PC-3 (cell line): ENCODE measurements around the gene OXCT1. TPM values are rescaled to one million over a fixed set of nuclear protein-coding genes. Genes with fewer than 3 reads are reported as not detected.

ENCODE experiments used
- ATAC-seq: fragments of 200-7000 bp; cut with Tn5 transposase; 2 replicates; pipeline ENCODE4 v1.9.1; 2020; ENCODE audit warnings: mild to moderate bottlenecking, moderate library complexity
- Bru-seq: library from RNA; stranded (reverse); fragments of 400-500 nt; gene quantifications from one replicate; lab custom pipeline; 2021; lab: Mats Ljungman, UMichigan
- BruChase-seq, 2 experiments: library from RNA; stranded (reverse); fragments of 400-500 nt; gene quantifications; one replicate each; lab custom pipeline; 2021; lab: Mats Ljungman, UMichigan
- BruUV-seq: library from RNA; stranded (reverse); fragments of 400-500 nt; replicated peaks from 2 replicates; lab custom pipeline; 2021; lab: Mats Ljungman, UMichigan
- CTCF ChIA-PET: fragments of 300-600 bp; sonication (Branson Sonifier 250); formaldehyde crosslinking; loops from one replicate; lab custom pipeline; 2022; ENCODE audit warnings: antibody characterized with exemption; lab: Charles Lee
- POLR2A ChIA-PET: fragments of 300-600 bp; sonication (Branson Sonifier 250); formaldehyde crosslinking; loops from one replicate; lab custom pipeline; 2022; ENCODE audit warnings: antibody characterized with exemption; ENCODE audit not compliant: unreplicated experiment; lab: Charles Lee
- DNase-seq: peaks from one replicate; pipeline ENCODE4 v3.0.0-alpha.2; 2015
- H2AFZ ChIP-seq: fragments of 300-600 bp; sonication (generic); 2 replicates; pipeline ENCODE4 v1.6.0; 2016; ENCODE audit warnings: antibody characterized with exemption, low read length
- H3F3A ChIP-seq: fragments of 300-600 bp; sonication (generic); one replicate; pipeline ENCODE4 v1.6.0; 2017; ENCODE audit warnings: antibody characterized with exemption, low read length, control low read depth, mild to moderate bottlenecking; ENCODE audit not compliant: unreplicated experiment
- H3K27ac ChIP-seq: fragments of 300-600 bp; sonication (generic); 2 replicates; pipeline ENCODE4 v1.5.1; 2016; ENCODE audit warnings: mild to moderate bottlenecking, low read length
- H3K27me3 ChIP-seq: fragments of 300-600 bp; sonication (generic); 2 replicates; pipeline ENCODE4 v1.6.1; 2016; ENCODE audit warnings: low read length, mixed read lengths
- H3K36me3 ChIP-seq: fragments of 300-600 bp; sonication (generic); 2 replicates; pipeline ENCODE4 v1.6.1; 2016; ENCODE audit warnings: low read depth, mixed run types, low read length, mixed read lengths
- H3K4me1 ChIP-seq: fragments of 300-600 bp; sonication (generic); 2 replicates; pipeline ENCODE4 v1.5.1; 2016; ENCODE audit warnings: low read length; ENCODE audit not compliant: insufficient read depth
- H3K4me2 ChIP-seq: fragments of 300-600 bp; sonication (generic); 2 replicates; pipeline ENCODE4 v1.6.0; 2016; ENCODE audit warnings: low read length
- H3K4me3 ChIP-seq: fragments of 300-600 bp; sonication (generic); 2 replicates; pipeline ENCODE4 v1.5.1; 2016; ENCODE audit warnings: mild to moderate bottlenecking, low read length, mixed read lengths
- H3K79me2 ChIP-seq: fragments of 300-600 bp; sonication (generic); 2 replicates; pipeline ENCODE4 v1.6.1; 2017; ENCODE audit warnings: low read length, mixed read lengths
- H3K9ac ChIP-seq: fragments of 300-600 bp; sonication (generic); 2 replicates; pipeline ENCODE4 v1.6.0; 2016; ENCODE audit warnings: mild to moderate bottlenecking, low read length
- H3K9me2 ChIP-seq: fragments of 300-600 bp; sonication (generic); replicated peaks from 2 replicates; pipeline ENCODE4 v1.6.1; 2016; ENCODE audit warnings: mixed run types, low read length, mixed read lengths
- H3K9me3 ChIP-seq: fragments of 300-600 bp; sonication (generic); 2 replicates; pipeline ENCODE4 v1.6.1; 2016; ENCODE audit warnings: low read length, mixed read lengths
- H4K20me1 ChIP-seq: fragments of 300-600 bp; sonication (generic); 2 replicates; pipeline ENCODE4 v1.6.1; 2016; ENCODE audit warnings: low read length, mixed read lengths
- EZH2 ChIP-seq: fragments of 300-600 bp; sonication (generic); IDR thresholded peaks from one replicate; pipeline ENCODE4 v1.6.1; 2017; ENCODE audit warnings: antibody characterized with exemption, mild to moderate bottlenecking, low read length; ENCODE audit not compliant: unreplicated experiment
- EZH2phosphoT487 ChIP-seq: fragments of 300-600 bp; sonication (generic); IDR thresholded peaks from 2 replicates; pipeline ENCODE4 v1.6.1; 2018; ENCODE audit warnings: mild to moderate bottlenecking, antibody characterized with exemption, low read length, borderline replicate concordance
- intact Hi-C: fragments of 100-400 bp; cut with micrococcal nuclease; formaldehyde crosslinking; loops from 2 replicates; pipeline ENCODE4 v1.9.0; 2023
- long read RNA-seq: library from polyadenylated mRNA; unstranded; transcript quantifications from one replicate; pipeline ENCODE4 v2.0.0, GENCODE V29; 2021; ENCODE audit not compliant: unreplicated experiment
- total RNA-seq: library from RNA; depleted of rRNA; stranded (reverse); fragments of >200 nt; gene quantifications from 2 replicates; pipeline ENCODE4 v1.2.3, GENCODE V29; 2014; rRNA removed
- TF ChIP-seq, protein P1 (sequence below): fragments of 300-600 bp; sonication (generic); conservative IDR thresholded peaks from 2 replicates; pipeline ENCODE4 v1.5.1; 2017; ENCODE audit warnings: antibody characterized with exemption, low read depth, mild to moderate bottlenecking, low read length

The OXCT1 gene
- total RNA-seq: 25.5 and 30.8 TPM in 2 replicates
- Bru-seq, nascent RNA: percentile 64 among the genes with signal in this experiment
- percentile 45 among the genes with signal in this experiment for BruChase-seq, experiment 1, labeled RNA remaining after a 6-hour chase
- percentile 61 among the genes with signal in this experiment for BruChase-seq, experiment 2, labeled RNA remaining after a 2-hour chase
- long read RNA-seq, transcript OXCT1-201 (17 exons, 3,388 nt): major isoform, 44 of 68 reads
- long read RNA-seq, partial matches to known transcripts: 7 of 68 reads
- long read RNA-seq, other reads (novel, unspliced or antisense): 17 of 68 reads

DNA sequence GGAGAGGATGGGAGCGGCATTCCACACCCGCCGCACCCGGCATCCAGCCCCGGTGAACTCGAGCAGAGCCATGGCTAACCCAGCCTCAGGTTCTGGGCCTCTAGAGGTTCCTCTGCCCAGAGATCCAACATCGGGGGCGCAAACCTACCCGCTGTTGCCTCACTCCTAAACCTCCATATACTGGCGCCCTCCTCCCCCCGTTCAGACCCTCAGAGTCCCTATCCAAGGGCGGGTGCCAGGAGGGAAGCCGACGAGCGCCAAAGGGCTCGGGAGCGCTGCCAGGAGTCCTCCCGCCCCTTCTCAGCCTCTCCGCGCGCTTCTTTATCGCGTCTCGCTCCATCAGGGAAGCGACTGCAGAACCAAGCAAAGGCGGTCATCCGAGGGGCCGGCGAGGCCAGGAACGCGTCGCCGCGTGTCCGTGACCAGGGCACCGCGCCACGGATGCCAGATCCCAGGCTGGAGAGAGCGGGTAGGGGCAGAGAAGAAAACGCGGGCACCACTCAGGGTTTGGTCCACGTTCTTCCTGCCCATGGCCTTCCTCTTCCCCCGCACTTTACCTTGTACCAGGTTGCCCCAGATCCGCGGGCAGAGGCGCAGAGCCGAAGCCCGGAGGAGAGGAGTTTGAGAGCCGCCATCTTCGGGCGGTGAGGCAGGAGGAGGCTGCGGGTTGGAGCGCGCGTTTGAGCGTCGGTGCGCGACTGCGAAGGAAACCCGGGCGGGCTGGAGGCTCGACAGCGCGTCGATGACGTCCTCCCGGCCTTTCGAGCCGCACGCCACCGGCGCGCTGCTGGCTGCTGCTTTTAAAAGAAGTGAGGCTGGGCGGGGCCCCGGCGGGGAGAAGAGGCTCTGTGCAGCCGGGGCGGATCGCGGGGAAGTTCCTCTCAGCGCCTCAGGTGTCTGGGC is at the start of gene OXCT1:
Gene OXCT1 (minus strand): TSS at position 702 of the 903 bp plus-strand sequence. CDS start 67 bp downstream, at position 635.
- Histone ChIP-seq H3K4me2 (peak within 1 kb of the TSS; percentile 89), H3K27me3 (no peaks in the 10 kb centered on the region), H3K9me2 (no peaks in the 10 kb centered on the region), H3K79me2 (peaks cover 34% of the 10 kb centered on the region), H2AFZ (peak within 1 kb of the TSS; percentile 83), H3F3A (no peaks in the 10 kb centered on the region), H3K36me3 (no peaks in the 10 kb centered on the region), H3K9ac (peak within 1 kb of the TSS; percentile 55), H3K27ac (peak within 1 kb of the TSS; percentile 13), H3K4me3 (peak within 1 kb of the TSS; percentile 77), H4K20me1 (no peaks in the 10 kb centered on the region), H3K9me3 (no peaks in the 10 kb centered on the region), H3K4me1 (peaks cover 22% of the 10 kb centered on the region)
- ATAC-seq: peak; percentile 79
- ChIA-PET POLR2A (no interaction called here), CTCF (no interaction called here)
- DNase-seq: peak; percentile 93
- TF ChIP-seq EZH2phosphoT487: peak; percentile 94
- TF ChIP-seq EZH2: no peak
- TF ChIP-seq, protein P1, sequence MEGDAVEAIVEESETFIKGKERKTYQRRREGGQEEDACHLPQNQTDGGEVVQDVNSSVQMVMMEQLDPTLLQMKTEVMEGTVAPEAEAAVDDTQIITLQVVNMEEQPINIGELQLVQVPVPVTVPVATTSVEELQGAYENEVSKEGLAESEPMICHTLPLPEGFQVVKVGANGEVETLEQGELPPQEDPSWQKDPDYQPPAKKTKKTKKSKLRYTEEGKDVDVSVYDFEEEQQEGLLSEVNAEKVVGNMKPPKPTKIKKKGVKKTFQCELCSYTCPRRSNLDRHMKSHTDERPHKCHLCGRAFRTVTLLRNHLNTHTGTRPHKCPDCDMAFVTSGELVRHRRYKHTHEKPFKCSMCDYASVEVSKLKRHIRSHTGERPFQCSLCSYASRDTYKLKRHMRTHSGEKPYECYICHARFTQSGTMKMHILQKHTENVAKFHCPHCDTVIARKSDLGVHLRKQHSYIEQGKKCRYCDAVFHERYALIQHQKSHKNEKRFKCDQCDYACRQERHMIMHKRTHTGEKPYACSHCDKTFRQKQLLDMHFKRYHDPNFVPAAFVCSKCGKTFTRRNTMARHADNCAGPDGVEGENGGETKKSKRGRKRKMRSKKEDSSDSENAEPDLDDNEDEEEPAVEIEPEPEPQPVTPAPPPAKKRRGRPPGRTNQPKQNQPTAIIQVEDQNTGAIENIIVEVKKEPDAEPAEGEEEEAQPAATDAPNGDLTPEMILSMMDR: no peak
- BruUV-seq: TSS peak; percentile 50
- intact Hi-C loops: loop anchor here (1.0 to 5.0 kb wide), 2 partner anchors 34 to 47 kb away; partner anchors contain the start of gene RIMOC1

- no peak overlapping the region for H3K4me3 ChIP-seq
- no peak overlapping the region for H3K9ac ChIP-seq
- no peak for ATAC-seq
- peaks cover 10% of the 10 kb centered on the region for H3K4me1 ChIP-seq
- H3K36me3 ChIP-seq: peaks cover 23% of the 10 kb centered on the region; the same call in 1 of the 2 replicates
- H3F3A ChIP-seq: no peaks in the 10 kb centered on the region
- no peaks in the 10 kb centered on the region for H4K20me1 ChIP-seq
- no peak for DNase-seq
- TF ChIP-seq EZH2 (no peak), EZH2phosphoT487 (no peak)
- TF ChIP-seq, protein P1: no peak
- H3K4me2 ChIP-seq: no peak overlapping the region
- intact Hi-C loops: loop anchor here (5.0 kb wide), 1 partner anchor 46 kb away; the partner anchor contains the start of gene OXCT1
- ChIA-PET POLR2A (no interaction called here), CTCF (no interaction called here)
- no peaks in the 10 kb centered on the region for H3K27me3 ChIP-seq
- no TSS peak for BruUV-seq
- H3K9me3 ChIP-seq: no peaks in the 10 kb centered on the region
- H3K27ac ChIP-seq: no peak overlapping the region
- no peak overlapping the region for H2AFZ ChIP-seq
- no peaks in the 10 kb centered on the region for H3K79me2 ChIP-seq
- no peaks in the 10 kb centered on the region for H3K9me2 ChIP-seq
Observed at GRCh38 chr5:41918105-41918504, 47.9 kb upstream of the OXCT1 start.
